HL-60 (cell line): ENCODE measurements around the gene ADAT3.
A peak's percentile ranks its signal among the peaks of the same experiment; 100 is the strongest.

Experiments used
- GABPA ChIP-seq: IDR thresholded peaks from 2 replicates; pipeline ENCODE4 v1.6.1; 2012; ENCODE audit warnings: low read depth
- POLR2AphosphoS5 ChIP-seq: IDR thresholded peaks from 2 replicates; pipeline ENCODE4 v1.6.1; 2012; ENCODE audit warnings: low read depth
- SPI1 ChIP-seq: IDR thresholded peaks from 2 replicates; pipeline ENCODE4 v1.6.1; 2012; ENCODE audit warnings: low read depth, mild to moderate bottlenecking, borderline replicate concordance
- TF ChIP-seq, protein P1 (sequence below): IDR thresholded peaks from one replicate; pipeline ENCODE4 v1.5.1; 2011; ENCODE audit warnings: low read length, control low read depth, inconsistent platforms; ENCODE audit not compliant: insufficient read depth
- TF ChIP-seq, protein P2 (sequence below): IDR thresholded peaks from 2 replicates; pipeline ENCODE4 v1.6.1; 2012; ENCODE audit warnings: low read depth; ENCODE audit not compliant: insufficient replicate concordance

DNA sequence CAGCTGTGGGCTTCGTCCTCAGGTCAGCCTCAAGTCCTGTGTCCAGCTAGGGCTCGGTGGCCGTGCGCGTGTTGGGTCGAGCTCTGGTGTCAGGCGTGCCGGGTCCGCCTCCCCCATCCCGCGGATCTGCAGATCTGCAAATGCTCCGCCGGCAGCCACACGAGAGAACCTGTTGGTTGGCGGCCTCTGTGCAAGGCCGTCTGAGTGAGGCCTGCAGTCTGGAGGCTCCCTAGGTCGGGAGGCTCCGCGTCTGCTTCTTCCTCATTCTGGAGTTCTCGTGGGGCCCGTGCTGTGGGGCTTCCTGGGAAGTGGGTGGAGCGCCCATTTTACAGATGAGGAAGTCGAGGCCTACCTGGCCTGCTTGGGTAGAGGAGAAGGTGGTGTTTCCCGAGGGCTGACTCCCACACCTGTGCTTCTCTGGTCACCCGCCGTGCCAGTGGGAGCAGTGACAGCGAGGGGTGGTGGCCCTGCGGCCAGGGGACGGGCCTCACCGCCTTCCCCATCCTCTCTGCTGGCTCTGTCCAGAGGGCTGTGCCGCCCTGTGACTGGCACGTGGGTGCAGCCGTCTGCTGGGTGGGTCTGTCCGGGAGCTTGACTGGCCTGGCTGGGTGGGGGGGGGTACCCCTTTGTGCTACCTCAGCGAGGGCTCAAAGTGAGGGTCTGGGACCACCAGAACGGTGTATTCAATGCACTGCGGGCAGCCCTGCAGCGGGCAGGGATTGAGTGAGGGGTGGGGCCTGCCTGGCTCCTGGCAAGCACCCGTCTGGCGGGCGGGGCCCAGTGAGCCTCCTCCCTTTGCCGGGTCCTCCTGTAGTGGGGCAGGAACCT lies 39.1 kb downstream of the ADAT3 start:
- peak; percentile 71; the same call in 1 of the 2 replicates for TF ChIP-seq SPI1
- TF ChIP-seq, protein P1, sequence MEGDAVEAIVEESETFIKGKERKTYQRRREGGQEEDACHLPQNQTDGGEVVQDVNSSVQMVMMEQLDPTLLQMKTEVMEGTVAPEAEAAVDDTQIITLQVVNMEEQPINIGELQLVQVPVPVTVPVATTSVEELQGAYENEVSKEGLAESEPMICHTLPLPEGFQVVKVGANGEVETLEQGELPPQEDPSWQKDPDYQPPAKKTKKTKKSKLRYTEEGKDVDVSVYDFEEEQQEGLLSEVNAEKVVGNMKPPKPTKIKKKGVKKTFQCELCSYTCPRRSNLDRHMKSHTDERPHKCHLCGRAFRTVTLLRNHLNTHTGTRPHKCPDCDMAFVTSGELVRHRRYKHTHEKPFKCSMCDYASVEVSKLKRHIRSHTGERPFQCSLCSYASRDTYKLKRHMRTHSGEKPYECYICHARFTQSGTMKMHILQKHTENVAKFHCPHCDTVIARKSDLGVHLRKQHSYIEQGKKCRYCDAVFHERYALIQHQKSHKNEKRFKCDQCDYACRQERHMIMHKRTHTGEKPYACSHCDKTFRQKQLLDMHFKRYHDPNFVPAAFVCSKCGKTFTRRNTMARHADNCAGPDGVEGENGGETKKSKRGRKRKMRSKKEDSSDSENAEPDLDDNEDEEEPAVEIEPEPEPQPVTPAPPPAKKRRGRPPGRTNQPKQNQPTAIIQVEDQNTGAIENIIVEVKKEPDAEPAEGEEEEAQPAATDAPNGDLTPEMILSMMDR = no peak
- TF ChIP-seq POLR2AphosphoS5 = no peak
- TF ChIP-seq, protein P2, sequence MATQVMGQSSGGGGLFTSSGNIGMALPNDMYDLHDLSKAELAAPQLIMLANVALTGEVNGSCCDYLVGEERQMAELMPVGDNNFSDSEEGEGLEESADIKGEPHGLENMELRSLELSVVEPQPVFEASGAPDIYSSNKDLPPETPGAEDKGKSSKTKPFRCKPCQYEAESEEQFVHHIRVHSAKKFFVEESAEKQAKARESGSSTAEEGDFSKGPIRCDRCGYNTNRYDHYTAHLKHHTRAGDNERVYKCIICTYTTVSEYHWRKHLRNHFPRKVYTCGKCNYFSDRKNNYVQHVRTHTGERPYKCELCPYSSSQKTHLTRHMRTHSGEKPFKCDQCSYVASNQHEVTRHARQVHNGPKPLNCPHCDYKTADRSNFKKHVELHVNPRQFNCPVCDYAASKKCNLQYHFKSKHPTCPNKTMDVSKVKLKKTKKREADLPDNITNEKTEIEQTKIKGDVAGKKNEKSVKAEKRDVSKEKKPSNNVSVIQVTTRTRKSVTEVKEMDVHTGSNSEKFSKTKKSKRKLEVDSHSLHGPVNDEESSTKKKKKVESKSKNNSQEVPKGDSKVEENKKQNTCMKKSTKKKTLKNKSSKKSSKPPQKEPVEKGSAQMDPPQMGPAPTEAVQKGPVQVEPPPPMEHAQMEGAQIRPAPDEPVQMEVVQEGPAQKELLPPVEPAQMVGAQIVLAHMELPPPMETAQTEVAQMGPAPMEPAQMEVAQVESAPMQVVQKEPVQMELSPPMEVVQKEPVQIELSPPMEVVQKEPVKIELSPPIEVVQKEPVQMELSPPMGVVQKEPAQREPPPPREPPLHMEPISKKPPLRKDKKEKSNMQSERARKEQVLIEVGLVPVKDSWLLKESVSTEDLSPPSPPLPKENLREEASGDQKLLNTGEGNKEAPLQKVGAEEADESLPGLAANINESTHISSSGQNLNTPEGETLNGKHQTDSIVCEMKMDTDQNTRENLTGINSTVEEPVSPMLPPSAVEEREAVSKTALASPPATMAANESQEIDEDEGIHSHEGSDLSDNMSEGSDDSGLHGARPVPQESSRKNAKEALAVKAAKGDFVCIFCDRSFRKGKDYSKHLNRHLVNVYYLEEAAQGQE = no peak
- no peak for TF ChIP-seq GABPA
